Measurements from ENCODE around the gene ART3.

The ART3 gene

GRCh38 chr4:76058302-76058701 is 16.2 kb upstream of the ART3 start:
- Mint-ChIP-seq H3K4me1 (ENCODE audit: low read depth) (peaks cover 34% of the 10 kb centered on the region), H3K27me3 (no peaks in the 10 kb centered on the region), H3K4me3 (no peak overlapping the region), H3K27ac (no peak overlapping the region), H3K36me3 (ENCODE audit: low read depth) (no peaks in the 10 kb centered on the region), H3K9me3 (no peaks in the 10 kb centered on the region)
- intact Hi-C loops (cut with micrococcal nuclease): no loop called here

GRCh38 chr4:76058888-76059426 is 15.6 kb upstream of the ART3 start:
- intact Hi-C loops (cut with micrococcal nuclease): no loop called here
- no peaks in the 10 kb centered on the region for H3K27me3 Mint-ChIP-seq
- no peak overlapping the region for H3K27ac Mint-ChIP-seq
- H3K4me3 Mint-ChIP-seq: no peak overlapping the region
- peaks cover 34% of the 10 kb centered on the region for H3K4me1 Mint-ChIP-seq (ENCODE audit: low read depth)
- H3K36me3 Mint-ChIP-seq (ENCODE audit: low read depth): no peaks in the 10 kb centered on the region
- H3K9me3 Mint-ChIP-seq: no peaks in the 10 kb centered on the region

GRCh38 chr4:76059750-76060149 is 14.8 kb upstream of the ART3 start:
- Mint-ChIP-seq H3K36me3 (ENCODE audit: low read depth) (no peaks in the 10 kb centered on the region), H3K9me3 (no peaks in the 10 kb centered on the region), H3K4me3 (no peak overlapping the region), H3K27ac (no peak overlapping the region), H3K4me1 (ENCODE audit: low read depth) (peaks cover 34% of the 10 kb centered on the region), H3K27me3 (no peaks in the 10 kb centered on the region)
- intact Hi-C loops (cut with micrococcal nuclease): no loop called here

- no peak overlapping the region for H3K4me3 Mint-ChIP-seq
- H3K36me3 Mint-ChIP-seq (ENCODE audit: low read depth): no peaks in the 10 kb centered on the region
- no peaks in the 10 kb centered on the region for H3K27me3 Mint-ChIP-seq
- H3K4me1 Mint-ChIP-seq (ENCODE audit: low read depth): peaks cover 34% of the 10 kb centered on the region
- no peaks in the 10 kb centered on the region for H3K9me3 Mint-ChIP-seq
- intact Hi-C loops (cut with micrococcal nuclease): no loop called here
- H3K27ac Mint-ChIP-seq: no peak overlapping the region
Measured at GRCh38 chr4:76060506-76060905, 14.0 kb upstream of the ART3 start.

- Mint-ChIP-seq H3K27ac (no peak overlapping the region), H3K27me3 (no peaks in the 10 kb centered on the region), H3K36me3 (ENCODE audit: low read depth) (no peaks in the 10 kb centered on the region), H3K9me3 (no peaks in the 10 kb centered on the region), H3K4me1 (ENCODE audit: low read depth) (peaks cover 34% of the 10 kb centered on the region), H3K4me3 (no peak overlapping the region)
- intact Hi-C loops (cut with micrococcal nuclease): no loop called here
Measured at GRCh38 chr4:76061421-76061820, 13.1 kb upstream of the ART3 start.

- Mint-ChIP-seq H3K4me1 (ENCODE audit: low read depth) (peaks cover 34% of the 10 kb centered on the region), H3K4me3 (no peak overlapping the region), H3K27me3 (no peaks in the 10 kb centered on the region), H3K27ac (no peak overlapping the region), H3K36me3 (ENCODE audit: low read depth) (no peaks in the 10 kb centered on the region), H3K9me3 (no peaks in the 10 kb centered on the region)
- intact Hi-C loops (cut with micrococcal nuclease): no loop called here
Measured at GRCh38 chr4:76061982-76062381, 12.5 kb upstream of the ART3 start.

- Mint-ChIP-seq H3K4me1 (ENCODE audit: low read depth) (peaks cover 5% of the 10 kb centered on the region), H3K36me3 (ENCODE audit: low read depth) (no peaks in the 10 kb centered on the region)
- intact Hi-C loops (cut with micrococcal nuclease): loop anchor here (5.0 kb wide), 1 partner anchor 169 kb away; no protein-coding TSS in a partner anchor
Measured at GRCh38 chr4:76066546-76066945, 8.0 kb upstream of the ART3 start.

GRCh38 chr4:76067652-76068286 is 6.7 kb upstream of the ART3 start:
- intact Hi-C loops (cut with micrococcal nuclease): loop anchor here (1.0 to 5.0 kb wide), 2 partner anchors 72 to 170 kb away; no protein-coding TSS in a partner anchor
- Mint-ChIP-seq H3K9me3 (no peaks in the 10 kb centered on the region), H3K36me3 (ENCODE audit: low read depth) (no peaks in the 10 kb centered on the region), H3K4me3 (no peak overlapping the region), H3K4me1 (ENCODE audit: low read depth) (no peaks in the 10 kb centered on the region), H3K27ac (no peak overlapping the region), H3K27me3 (no peaks in the 10 kb centered on the region)

More at GRCh38 chr4:76066546-76066945, 8.0 kb upstream of the ART3 start:
- H3K27me3 Mint-ChIP-seq: no peaks in the 10 kb centered on the region
- H3K4me3 Mint-ChIP-seq: no peak overlapping the region
- no peaks in the 10 kb centered on the region for H3K9me3 Mint-ChIP-seq
- H3K27ac Mint-ChIP-seq: no peak overlapping the region

- Mint-ChIP-seq H3K4me3 (no peak overlapping the region), H3K27me3 (no peaks in the 10 kb centered on the region), H3K4me1 (ENCODE audit: low read depth) (peaks cover 5% of the 10 kb centered on the region), H3K9me3 (no peaks in the 10 kb centered on the region), H3K36me3 (ENCODE audit: low read depth) (no peaks in the 10 kb centered on the region), H3K27ac (no peak overlapping the region)
- intact Hi-C loops (cut with micrococcal nuclease): no loop called here
Measured at GRCh38 chr4:76072760-76073159, 1.7 kb upstream of the ART3 start.

GRCh38 chr4:76074993-76075600 is 588 bp downstream of the ART3 start:
- Mint-ChIP-seq H3K9me3 (no peaks in the 10 kb centered on the region), H3K27me3 (peaks cover 4% of the 10 kb centered on the region), H3K4me1 (ENCODE audit: low read depth) (peaks cover 5% of the 10 kb centered on the region), H3K27ac (no peak overlapping the region), H3K36me3 (ENCODE audit: low read depth) (no peaks in the 10 kb centered on the region), H3K4me3 (no peak overlapping the region)
- intact Hi-C loops (cut with micrococcal nuclease): no loop called here

- Mint-ChIP-seq H3K27me3 (peaks cover 4% of the 10 kb centered on the region), H3K9me3 (no peaks in the 10 kb centered on the region), H3K27ac (no peak overlapping the region), H3K4me3 (no peak overlapping the region), H3K36me3 (ENCODE audit: low read depth) (no peaks in the 10 kb centered on the region), H3K4me1 (ENCODE audit: low read depth) (peaks cover 5% of the 10 kb centered on the region)
- intact Hi-C loops (cut with micrococcal nuclease): no loop called here
Measured at GRCh38 chr4:76078033-76078613, 3.6 kb downstream of the ART3 start.

GRCh38 chr4:76083386-76083988 is 9.0 kb downstream of the ART3 start:
- Mint-ChIP-seq H3K9me3 (no peaks in the 10 kb centered on the region), H3K4me1 (ENCODE audit: low read depth) (peaks cover 5% of the 10 kb centered on the region), H3K27ac (no peak overlapping the region), H3K4me3 (no peak overlapping the region), H3K27me3 (peaks cover 4% of the 10 kb centered on the region), H3K36me3 (ENCODE audit: low read depth) (no peaks in the 10 kb centered on the region)
- intact Hi-C loops (cut with micrococcal nuclease): no loop called here

GRCh38 chr4:76084542-76084941 is 10.0 kb downstream of the ART3 start:
- Mint-ChIP-seq H3K27ac (no peak overlapping the region), H3K4me3 (no peak overlapping the region), H3K4me1 (ENCODE audit: low read depth) (peaks cover 10% of the 10 kb centered on the region), H3K9me3 (no peaks in the 10 kb centered on the region), H3K36me3 (ENCODE audit: low read depth) (no peaks in the 10 kb centered on the region), H3K27me3 (no peaks in the 10 kb centered on the region)
- intact Hi-C loops (cut with micrococcal nuclease): no loop called here
